HuH-7.5 (cell line): ENCODE results near the gene REV3L.

Experiments
- DNase-seq: peaks from one replicate; pipeline ENCODE4 v3.0.0; 2011; ENCODE audit warnings: low spot score

Gene REV3L

DNA sequence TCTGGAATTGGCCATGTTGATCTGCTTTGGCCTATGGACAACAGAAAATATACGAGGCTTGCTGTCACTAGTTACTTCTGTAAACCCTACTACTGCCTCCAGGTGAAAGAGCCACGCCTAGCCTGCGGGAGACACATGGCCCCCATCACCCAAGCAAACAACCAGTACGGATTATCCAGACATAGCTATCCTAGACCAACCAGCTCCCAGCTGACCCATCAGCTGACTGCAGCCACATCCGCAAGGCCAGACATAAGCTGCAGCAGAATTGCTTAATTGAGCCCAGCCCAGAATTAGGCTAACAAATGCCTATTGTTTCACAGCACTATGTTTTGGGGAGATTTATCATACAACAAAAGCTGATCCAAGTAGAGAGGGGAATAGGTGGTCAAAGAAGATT is 13.5 kb downstream of the REV3L start:
- DNase-seq, result no peak

DNA sequence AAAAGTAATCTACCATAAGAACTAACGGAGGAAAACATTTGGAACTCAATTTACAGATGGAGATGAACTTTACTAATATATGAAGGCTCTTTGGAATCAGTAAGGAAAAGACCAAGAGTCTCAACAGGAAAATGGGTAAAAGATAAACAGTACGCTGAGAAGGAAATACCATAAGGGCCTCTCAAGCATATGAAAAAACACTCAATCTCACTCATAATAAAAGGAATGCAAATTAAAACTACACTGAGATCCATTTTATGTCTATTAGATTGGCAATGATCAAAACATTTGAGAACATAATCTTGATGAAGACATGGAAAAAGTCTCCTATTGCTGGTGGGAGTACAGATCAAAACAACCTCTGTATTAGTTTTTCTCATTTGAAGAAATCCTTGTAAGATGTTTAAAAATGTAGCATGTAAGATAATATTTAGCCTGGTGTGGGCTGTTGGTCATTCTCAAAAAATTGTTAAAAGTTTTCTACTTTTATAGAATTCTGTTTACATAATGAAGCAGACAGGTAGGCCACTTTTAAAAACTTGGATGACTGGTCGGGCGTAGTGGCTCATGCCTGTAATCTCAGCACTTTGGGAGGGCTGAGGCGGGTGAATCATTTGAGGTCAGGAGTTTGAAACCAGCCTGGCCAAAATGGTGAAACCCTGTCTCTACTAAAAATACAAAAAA is 14.5 kb downstream of the REV3L start:
- no peak for DNase-seq

DNA sequence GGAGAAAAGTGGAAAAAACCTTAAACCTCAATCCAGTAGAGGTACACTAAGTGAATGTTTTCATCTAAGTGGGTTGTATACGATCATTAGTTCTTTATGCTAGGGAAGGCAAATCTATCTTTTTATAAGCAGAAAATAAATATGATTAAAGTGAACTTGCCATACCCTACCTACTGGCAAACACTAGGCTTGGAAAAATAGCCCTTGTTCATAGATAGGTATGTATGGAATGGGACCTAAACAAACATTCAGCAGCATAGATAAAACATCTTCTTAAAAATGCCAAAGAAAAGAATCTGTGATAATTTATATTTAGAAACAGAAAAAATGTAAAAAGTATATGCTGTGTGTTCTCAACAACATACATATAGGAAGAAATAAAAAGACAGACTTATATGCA is 18.8 kb downstream of the REV3L start:
- DNase-seq, result no peak

DNA sequence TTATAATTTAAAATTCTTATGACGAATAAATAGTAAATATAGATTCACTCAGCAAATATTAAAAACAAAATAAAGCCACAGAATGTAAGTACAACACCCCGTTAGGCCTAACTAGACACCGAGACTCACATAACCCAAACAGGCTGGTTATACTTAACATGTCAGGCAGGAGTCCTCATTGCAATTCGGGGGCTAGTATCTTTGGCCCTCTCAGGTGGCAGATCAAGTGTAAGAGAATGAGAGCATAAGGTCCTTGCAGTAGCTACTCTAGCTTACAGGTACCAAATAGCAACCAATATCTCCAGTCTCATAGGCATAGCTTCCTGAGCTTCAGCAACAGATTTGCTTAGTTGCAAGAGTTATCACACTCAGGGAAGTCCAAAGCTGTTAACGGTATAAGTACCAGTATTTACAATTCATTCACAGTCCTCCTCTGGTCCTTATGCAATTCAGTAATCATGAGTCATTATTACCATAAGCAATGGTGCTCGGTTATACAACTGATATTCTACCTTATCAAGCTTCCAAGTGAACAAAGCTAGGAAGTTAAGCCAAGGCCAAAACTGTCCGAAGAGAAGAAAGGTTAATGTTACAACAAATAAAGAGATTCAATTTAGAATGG is 20.1 kb downstream of the REV3L start:
- DNase-seq, result no peak

DNA sequence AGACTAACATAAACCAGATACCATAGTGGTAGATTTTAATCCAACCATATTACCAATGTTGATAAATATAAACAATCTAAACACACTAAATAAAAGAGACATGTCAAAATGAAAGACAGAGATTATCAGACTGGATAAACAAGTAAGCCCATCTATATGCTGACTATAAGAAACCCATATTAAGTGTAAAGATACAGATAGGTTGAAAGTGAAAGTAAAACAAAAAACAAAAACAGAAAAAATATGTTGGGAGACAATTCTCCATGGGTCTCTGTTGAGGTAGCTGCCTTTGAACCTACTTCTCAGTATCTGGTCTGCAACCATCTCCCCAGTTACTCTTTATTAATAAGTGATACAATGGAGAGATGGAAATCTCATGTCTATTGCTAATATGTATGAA is 21.2 kb downstream of the REV3L start:
- DNase-seq, result no peak

DNA sequence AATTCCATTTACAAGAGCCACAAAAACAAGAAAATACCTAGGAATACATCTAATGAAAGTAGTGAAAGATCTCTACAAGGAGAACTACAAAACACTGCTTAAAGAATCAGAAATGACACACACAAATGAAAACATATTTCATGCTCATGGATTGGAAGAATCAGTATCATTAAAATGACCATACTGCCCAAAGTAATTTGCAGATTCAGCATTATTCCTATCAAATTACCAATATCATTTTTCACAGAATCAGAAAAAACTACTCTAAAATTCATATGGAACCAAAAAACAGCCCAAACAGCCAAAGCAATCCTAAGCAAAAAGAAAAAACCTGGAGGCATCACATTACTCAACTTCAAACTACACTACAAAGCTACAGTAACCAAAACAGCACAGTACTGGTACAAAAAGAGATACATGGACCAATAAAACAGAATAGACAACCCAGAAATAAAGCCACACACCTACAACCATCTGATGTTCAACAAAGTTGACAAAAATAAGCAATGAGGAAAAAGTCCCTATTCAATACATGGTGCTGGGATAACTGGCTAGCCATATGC is 24.3 kb downstream of the REV3L start:
- no peak for DNase-seq

DNA sequence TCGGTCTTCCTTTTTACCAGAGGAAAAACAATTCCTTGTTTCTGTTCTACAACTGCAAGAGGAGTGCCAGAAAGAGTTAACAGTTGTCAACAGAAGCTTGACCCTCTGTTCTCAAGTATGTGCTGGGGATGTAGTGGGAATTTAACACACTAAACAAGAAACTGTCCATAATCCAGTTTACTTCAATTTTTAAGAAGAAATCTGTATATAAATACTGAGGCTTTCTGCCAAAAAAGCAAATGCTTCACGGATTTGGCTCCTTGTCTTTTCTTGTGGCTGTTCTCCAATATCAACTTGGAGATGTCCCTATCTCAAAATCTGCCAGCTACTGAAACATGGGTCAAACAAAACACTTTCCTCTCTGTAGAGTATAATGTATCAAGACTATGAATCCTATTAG is 26.8 kb downstream of the REV3L start:
- DNase-seq, result no peak

DNA sequence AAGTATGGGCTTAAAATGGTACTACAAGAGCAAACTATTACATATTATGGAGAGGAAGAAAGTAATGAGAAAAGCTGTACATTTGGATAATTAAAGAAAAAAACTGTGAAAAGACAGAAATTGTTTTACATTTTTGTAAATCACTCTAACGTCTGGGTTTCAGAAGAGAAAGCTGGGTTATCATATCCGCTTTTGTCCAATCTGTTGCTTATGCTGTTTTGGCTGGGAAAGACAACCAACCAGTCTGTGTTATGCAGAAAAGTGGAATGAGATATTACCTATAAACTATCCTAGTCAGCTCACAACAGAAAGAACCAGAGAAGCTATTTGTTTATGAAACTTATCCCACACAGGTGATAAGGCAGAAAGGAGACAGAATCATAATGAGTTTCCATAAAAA is 32.4 kb downstream of the REV3L start:
- DNase-seq, result no peak

DNA sequence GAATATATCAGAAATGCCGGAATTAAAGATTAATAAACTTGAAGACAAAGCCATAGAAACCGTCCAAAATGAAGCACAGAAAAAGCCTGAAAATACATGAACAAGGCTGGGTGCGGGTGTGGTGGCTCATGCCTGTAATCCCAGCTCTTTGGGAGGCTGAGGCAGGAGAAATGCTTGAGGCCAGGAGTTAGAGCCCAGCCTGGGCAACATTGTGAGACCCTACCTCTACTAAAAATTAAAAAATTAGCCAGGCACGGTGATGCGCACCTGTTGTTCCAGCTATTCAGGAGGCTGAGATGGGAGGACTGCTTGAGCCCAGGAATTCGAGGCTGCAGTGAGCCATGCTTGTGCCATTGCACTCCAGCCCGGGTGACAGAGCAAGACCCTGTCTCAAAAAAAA is 32.9 kb downstream of the REV3L start:
- DNase-seq, result no peak

DNA sequence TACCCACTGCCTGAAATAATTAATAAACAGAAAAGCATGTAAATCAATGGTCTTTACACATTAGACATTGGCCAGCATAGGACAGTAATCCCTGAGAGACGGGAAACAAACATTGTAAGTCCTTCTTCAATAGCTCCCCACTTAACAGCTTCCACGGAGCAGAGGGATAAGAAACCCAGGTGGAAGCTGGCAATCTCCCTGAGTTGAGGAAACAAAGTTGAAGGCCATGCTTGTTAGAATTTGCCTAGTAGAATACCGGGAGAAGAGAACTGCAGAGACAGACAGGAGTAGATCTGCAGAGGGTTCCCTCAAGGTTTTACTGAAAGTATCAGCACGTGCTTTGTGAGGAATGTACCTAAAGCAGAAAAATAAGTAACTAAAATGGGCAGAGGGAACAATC is 33.9 kb downstream of the REV3L start:
- no peak for DNase-seq

DNA sequence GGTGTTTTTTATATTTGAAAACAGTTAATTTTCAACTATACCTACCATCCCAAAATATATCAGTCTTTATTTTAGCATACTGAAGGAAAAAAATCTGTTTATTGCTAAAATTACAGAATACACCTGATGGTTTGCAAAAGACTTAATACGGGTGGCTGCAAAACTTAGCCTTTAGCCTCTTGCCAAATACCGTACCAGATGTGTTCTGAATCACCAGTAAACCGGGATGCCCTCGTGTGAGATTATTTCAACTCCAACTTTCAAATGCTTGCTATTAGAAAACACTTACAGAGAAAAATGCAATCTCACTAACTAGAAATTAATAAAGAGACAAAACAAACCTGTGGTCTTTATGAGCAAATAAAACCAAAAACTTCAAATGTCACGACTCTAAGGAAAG is 36.0 kb downstream of the REV3L start:
- DNase-seq, result no peak

DNA sequence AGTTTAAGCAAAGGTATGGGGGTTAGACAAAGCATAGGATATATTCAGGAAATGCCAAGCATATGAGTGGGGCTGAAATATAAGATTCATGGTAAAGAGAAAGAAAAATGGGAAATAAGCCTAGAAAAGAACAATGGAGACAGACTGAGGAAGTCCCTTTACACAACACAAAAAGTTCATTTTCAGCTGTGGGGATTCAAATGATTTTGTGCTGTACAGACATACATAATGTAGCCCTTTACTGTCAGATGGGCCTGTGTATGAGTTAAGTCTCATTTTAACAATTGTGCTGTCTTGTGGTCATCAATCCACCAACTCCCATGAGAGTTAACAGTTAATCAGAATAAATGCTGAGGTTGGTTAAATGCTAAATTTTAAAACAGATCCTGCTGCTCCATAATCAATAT is 37.2 kb downstream of the REV3L start:
- no peak for DNase-seq

DNA sequence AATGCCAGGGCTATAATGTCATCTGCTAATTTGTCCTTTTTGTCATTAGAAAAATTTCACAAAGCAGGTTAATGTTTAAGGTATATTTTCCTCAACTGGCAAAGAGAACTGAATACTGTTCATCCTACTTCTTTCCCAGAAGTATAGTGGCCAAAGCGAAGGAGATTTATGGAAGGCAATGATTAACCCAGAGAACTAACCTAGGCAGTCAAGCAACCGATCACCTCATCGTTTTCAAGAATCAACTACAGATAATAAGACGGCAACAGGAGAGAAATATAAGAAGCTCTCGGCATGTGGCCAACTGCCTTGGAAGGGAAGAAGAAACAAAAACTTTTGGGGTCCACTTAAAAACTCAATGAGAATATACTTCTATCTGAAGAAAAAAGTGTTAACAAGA is 38.2 kb downstream of the REV3L start:
- no peak for DNase-seq

DNA sequence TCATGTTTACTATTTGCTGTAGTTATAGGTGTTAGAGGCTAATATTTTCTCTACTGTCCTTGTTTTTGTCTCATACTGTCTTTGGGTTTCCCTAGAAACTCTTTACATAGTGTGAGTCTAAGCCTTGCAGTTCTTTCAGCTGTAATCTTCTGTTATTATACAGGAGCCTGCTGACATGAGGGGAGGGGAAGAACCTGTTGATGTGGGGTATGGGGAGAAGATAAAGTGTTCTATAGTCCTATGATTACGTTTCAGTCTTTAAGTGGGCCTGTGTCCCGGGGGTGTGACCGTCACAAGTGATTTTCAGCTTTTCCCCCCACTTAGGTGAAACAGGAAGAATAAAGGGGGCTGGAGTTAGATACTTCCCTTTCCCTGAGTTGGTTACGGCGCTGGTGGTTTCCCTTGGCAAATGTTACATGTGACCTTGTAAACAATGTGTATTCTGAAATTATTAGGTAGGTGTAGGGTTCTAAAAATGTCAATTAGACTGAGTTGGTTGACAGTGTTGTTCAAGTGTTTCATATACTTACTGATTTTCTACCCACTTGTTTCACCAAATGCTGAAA is 41.3 kb downstream of the REV3L start:
- no peak for DNase-seq

DNA sequence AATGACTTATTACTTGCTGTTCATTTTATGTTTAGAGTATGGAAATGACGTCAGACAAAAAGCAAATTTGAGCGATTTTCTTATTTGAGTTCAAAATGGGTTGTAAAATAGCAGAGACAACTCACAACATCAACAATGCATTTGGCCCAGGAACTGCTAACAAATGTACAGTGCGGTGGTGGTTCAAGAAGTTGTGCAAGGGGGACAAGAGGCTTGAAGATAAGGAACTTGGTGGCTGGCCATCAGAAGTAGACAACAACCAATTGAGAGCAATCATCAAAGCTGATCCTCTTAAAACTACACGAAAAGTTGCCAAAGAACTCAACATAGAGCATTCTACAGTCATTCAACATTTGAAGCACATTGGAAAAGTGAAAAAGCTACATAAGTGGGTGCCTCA is 43.8 kb downstream of the REV3L start:
- DNase-seq, result no peak

DNA sequence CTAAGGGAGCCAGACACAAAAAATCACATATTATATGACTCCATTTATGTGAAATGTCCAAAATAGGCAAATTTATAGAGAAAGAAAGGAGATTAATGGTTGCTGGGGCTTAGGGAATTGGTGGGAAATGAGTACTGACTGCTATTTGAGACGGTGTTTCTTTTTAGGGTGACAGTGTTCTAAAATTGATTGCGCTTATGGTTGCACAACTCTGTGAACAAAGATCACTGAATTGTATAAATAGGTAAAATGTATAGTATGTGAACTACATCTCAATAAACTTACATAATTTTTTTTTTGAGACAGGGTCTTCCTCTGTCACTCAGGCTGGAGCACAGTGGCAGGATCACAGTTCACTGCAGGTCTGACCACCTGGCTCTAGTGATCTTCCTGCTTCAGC is 45.4 kb downstream of the REV3L start:
- DNase-seq, result no peak

DNA sequence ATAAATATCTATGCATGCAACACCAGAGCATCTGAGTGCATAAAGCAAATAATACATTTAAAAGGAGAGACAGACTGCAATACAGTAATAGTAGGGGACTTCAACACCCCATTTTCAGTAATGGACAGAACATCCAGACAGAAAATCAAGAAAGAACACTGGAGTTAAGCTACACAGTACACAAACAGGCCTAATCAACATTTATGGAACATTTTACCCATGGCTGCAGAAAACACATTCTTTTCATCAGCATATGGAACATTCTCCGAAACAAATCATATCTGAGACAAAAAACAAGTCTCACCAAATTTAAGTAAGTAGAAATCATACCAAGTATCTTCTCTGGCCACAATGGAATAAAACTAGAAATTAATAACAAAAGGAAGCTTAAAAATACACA is 50.5 kb downstream of the REV3L start:
- DNase-seq, result no peak

DNA sequence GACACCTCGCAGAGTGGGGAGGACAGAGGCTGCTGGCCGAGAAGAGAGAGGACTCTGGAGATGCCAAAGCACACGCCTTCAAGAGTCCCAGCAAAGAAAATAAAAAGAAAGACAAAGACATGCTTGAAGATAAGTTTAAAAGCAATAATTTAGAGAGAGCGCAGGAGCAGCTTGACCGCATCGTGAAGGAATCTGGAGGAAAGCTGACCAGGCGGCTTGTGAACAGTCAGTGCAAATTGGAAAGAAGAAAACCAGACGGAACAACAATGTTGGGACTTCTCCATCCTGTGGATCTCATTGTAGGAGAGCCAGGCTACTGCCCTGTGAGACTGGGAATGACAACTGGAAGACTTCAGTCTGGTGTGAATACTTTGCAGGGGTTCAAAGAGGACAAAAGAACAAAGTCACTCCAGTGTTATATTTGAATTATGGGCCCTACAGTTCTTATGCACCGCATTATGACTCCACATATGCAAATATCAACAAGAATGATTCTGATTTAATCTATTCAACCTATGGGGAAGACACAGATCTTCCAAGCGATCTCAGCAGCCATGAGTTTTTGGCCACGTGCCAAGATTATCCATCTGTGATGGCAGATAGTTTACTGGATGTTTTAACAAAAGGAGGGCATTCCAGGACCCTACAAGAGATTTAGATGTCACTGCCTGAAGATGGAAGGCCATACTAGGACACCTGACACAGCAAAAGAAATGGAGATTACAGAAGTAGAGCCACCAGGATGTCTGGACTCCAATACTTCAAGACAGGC is 52.2 kb downstream of the REV3L start:
- no peak for DNase-seq

DNA sequence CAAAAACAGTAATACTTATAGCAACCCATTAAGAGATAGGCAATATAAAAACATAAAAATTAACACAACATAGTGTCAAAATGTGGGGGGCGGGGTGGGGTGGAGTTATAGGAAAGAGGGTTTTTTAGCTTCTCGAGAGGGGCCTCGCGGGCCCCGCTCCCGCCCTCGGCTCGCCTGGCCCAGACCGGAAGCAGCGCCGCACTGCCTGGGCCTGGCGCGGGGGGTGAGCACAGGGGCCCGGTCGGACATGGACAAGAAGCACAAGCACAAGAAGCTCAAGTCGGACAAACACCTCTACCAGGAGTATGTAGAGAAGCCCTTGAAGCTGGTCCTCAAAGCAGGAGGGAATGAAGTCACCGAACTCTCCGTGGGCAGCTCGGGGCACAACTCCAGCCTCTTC is 53.4 kb downstream of the REV3L start:
- no peak for DNase-seq

DNA sequence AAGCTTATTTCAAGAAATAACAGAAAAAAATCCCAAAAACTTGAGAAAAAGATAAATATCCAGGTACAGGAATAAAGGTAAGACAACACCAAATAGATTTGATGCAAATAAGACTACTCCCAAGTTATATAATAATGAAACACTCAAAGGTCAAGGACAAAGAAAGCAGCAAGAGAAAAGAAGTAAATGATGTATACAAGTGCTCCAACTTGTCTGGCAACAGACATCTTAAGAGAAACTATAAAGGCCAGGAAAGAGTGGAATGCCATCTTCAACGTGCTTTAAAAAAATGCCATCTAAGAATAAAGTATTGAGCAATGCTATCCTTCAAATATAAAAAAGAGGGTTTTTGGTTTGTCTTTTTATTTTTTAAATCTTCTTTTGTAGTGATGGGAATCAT is 54.2 kb downstream of the REV3L start:
- no peak for DNase-seq

DNA sequence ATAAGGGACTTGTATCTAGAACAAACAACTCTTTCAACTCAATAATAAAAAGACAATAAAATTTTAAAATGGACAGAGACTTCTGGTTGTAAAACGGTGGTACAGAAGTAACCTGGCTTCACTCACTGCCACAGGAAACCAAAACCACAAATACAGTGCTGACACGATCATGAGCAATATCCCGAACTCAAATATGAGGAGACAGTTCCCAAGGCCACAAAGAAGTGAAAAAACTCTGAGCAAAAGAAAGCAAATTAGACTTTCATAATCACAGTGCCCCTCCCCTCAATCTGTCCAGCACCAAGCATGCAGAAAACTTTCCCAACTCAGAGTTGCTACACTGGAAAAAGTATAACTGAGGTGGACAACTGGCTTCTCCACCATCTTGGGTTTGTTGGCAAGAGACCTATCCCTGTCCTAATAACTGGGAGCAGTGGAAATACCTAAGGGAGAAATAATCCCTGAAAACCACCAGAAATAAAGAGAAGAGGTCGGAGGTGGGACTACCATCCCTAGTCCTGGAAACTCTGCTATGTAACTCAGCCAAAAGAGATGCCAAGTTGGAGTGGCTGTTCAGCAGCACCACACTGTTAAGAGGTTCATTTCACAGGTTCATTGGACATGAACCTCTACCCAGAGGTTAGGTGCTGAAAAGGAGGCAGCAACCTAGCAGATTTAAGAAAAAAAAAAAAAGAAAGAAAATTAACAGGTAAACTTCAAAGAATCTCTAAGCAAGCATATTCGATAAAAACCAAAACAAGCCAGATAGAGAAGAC is 55.5 kb downstream of the REV3L start:
- peak; percentile 7 for DNase-seq
